ENCODE results near the gene DEXI. TPM values are rescaled to one million over a fixed set of nuclear protein-coding genes. Genes with fewer than 3 reads are reported as not detected.
A peak's percentile ranks its signal among the peaks of the same experiment; 100 is the strongest.

DEXI gene
- total and polyA plus RNA-seq, 9 of the 15 experiments (the other 6 are each of a cell fraction or from before 2014, with no cell fraction given), result 2.9 to 40.1 (median 22.0) TPM

DNA sequence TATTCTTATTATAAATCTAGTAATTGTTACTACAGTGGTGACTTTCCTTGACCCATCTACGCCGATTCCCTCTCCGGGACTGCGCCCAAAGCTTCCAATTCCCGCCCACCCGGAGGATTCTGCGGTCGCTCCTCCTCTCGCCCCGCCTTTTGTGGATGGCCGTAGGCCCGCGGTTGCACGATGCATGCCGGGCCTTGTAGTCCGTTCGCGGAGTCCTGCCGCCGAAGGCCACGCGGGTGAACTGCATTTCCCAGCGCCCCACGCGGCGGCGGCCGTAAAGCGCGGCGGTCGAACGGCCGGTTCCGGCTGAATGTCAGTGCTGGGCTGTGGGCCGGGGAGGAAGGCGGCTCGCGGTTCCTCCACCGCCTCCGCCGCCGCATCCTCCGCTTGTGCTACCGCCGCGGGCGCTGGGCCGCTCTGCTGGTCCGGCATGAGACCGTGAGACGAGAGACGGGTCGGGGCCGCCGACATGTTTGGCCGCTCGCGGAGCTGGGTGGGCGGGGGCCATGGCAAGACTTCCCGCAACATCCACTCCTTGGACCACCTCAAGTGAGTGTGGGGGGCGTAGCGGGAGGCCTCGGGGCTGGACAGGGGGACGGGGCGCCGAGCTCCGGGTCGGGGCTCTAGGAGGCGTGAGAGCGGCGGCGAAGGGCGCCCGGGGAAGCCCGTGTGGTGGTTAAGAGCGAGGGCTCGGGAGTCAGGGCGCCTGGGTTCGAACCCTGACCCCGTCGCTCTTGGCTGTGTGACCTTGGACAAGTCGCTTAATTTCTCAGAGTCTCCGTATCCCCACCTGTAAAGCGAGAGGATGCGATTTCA is 2.2 kb upstream of the DEXI start, which contains the start of gene CLEC16A (continued):
- TF ChIP-seq, protein P1, sequence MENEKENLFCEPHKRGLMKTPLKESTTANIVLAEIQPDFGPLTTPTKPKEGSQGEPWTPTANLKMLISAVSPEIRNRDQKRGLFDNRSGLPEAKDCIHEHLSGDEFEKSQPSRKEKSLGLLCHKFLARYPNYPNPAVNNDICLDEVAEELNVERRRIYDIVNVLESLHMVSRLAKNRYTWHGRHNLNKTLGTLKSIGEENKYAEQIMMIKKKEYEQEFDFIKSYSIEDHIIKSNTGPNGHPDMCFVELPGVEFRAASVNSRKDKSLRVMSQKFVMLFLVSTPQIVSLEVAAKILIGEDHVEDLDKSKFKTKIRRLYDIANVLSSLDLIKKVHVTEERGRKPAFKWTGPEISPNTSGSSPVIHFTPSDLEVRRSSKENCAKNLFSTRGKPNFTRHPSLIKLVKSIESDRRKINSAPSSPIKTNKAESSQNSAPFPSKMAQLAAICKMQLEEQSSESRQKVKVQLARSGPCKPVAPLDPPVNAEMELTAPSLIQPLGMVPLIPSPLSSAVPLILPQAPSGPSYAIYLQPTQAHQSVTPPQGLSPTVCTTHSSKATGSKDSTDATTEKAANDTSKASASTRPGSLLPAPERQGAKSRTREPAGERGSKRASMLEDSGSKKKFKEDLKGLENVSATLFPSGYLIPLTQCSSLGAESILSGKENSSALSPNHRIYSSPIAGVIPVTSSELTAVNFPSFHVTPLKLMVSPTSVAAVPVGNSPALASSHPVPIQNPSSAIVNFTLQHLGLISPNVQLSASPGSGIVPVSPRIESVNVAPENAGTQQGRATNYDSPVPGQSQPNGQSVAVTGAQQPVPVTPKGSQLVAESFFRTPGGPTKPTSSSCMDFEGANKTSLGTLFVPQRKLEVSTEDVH (IDR thresholded peaks at IDR 0.05; ENCODE audit: low read depth, partially characterized antibody), result no peak
- no peak for TF ChIP-seq PHTF2 (CRISPR knock-in tag; IDR thresholded peaks at IDR 0.05)
- TF ChIP-seq PHF8 (IDR thresholded peaks at IDR 0.05; ENCODE audit: borderline replicate concordance, low read length), result peak; percentile 78; the same call in 1 of the 2 replicates
- peak; percentile 91; the same call in 1 of the 2 replicates for TF ChIP-seq ZNF644 (tag; IDR thresholded peaks at IDR 0.05; ENCODE audit: low read depth)
- TF ChIP-seq KDM1A (IDR thresholded peaks at IDR 0.05), result 0 out of 4 replicates have a peak, but pooled peaks of 1 of the 2 experiments have one; percentile 7
- TF ChIP-seq, protein P2, sequence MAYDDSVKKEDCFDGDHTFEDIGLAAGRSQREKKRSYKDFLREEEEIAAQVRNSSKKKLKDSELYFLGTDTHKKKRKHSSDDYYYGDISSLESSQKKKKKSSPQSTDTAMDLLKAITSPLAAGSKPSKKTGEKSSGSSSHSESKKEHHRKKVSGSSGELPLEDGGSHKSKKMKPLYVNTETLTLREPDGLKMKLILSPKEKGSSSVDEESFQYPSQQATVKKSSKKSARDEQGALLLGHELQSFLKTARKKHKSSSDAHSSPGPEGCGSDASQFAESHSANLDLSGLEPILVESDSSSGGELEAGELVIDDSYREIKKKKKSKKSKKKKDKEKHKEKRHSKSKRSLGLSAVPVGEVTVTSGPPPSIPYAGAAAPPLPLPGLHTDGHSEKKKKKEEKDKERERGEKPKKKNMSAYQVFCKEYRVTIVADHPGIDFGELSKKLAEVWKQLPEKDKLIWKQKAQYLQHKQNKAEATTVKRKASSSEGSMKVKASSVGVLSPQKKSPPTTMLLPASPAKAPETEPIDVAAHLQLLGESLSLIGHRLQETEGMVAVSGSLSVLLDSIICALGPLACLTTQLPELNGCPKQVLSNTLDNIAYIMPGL (CRISPR knock-in tag; IDR thresholded peaks at IDR 0.05), result no peak
- no peak for TF ChIP-seq ILK (tag; IDR thresholded peaks at IDR 0.05; ENCODE audit: borderline replicate concordance, low read depth)
- TF ChIP-seq, protein P3, sequence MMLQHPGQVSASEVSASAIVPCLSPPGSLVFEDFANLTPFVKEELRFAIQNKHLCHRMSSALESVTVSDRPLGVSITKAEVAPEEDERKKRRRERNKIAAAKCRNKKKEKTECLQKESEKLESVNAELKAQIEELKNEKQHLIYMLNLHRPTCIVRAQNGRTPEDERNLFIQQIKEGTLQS (IDR thresholded peaks at IDR 0.05), result no peak
- TF ChIP-seq, protein P3 (CRISPR knock-in tag; conservative IDR thresholded peaks at IDR 0.05), result no peak
- TF ChIP-seq ZNF583 (CRISPR knock-in tag; IDR thresholded peaks at IDR 0.05), result peak; percentile 66; the same call in 1 of the 2 replicates
- peak; percentile 43; the same call in 1 of the 2 replicates for TF ChIP-seq L3MBTL2 (IDR thresholded peaks at IDR 0.05)
- no peak for TF ChIP-seq ZNF324 (CRISPR knock-in tag; IDR thresholded peaks at IDR 0.05)
- TF ChIP-seq XRCC4 (IDR thresholded peaks at IDR 0.05; ENCODE audit: extremely low read depth, insufficient read depth, insufficient read length), result no peak
- TF ChIP-seq, protein P4, sequence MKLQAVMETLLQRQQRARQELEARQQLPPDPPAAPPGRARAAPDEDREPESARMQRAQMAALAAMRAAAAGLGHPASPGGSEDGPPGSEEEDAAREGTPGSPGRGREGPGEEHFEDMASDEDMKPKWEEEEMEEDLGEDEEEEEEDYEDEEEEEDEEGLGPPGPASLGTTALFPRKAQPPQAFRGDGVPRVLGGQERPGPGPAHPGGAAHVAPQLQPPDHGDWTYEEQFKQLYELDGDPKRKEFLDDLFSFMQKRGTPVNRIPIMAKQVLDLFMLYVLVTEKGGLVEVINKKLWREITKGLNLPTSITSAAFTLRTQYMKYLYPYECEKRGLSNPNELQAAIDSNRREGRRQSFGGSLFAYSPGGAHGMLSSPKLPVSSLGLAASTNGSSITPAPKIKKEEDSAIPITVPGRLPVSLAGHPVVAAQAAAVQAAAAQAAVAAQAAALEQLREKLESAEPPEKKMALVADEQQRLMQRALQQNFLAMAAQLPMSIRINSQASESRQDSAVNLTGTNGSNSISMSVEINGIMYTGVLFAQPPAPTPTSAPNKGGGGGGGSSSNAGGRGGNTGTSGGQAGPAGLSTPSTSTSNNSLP (IDR thresholded peaks at IDR 0.05; ENCODE audit: borderline replicate concordance, low read depth, low read length), result no peak
- TF ChIP-seq HNRNPL (IDR thresholded peaks at IDR 0.05; ENCODE audit: low read depth, low read length), result no peak
- TF ChIP-seq TFAM (CRISPR knock-in tag; conservative IDR thresholded peaks at IDR 0.05), result no peak
- TF ChIP-seq U2AF2 (optimal IDR thresholded peaks at IDR 0.05; ENCODE audit: low read depth, low read length), result no peak

All from K562 (cell line).